ENCODE results near the gene PRX.
A peak's percentile ranks its signal among the peaks of the same experiment; 100 is the strongest.
"Not testable (repeated sequence)": the region's sequence is repeated elsewhere in the genome, so short reads cannot be mapped to it uniquely, and the experiment has no call there.

Gene PRX

GRCh38 chr19:40411125-40411842 is 1.9 kb downstream of the PRX start:
- H3K27ac ChIP-seq = peak overlapping the region; percentile 84
- POLR2A ChIA-PET (ENCODE audit: low non-redundant PET) = interaction anchor here (0.6 kb wide), 2 partner anchors 26 to 168 kb away, joined by 4 to 7 read pairs; no protein-coding TSS in a partner anchor
- DNase-seq (ENCODE audit: low spot score) = no peak
- TF ChIP-seq CTCF (conservative IDR thresholded peaks at IDR 0.05; ENCODE audit: low read depth) = no peak
- CTCF ChIA-PET = interaction anchor here (0.5 to 2.8 kb wide), 2 partner anchors 10 to 115 kb away, joined by 3 to 15 read pairs; no protein-coding TSS in a partner anchor

GRCh38 chr19:40410030-40410389 is 3.2 kb downstream of the PRX start:
- DNase-seq (ENCODE audit: low spot score) = no peak
- TF ChIP-seq CTCF (conservative IDR thresholded peaks at IDR 0.05; ENCODE audit: low read depth) = no peak
- POLR2A ChIA-PET (ENCODE audit: low non-redundant PET) = no interaction called here
- peak overlapping the region; percentile 84 for H3K27ac ChIP-seq
- CTCF ChIA-PET = interaction anchor here (2.8 kb wide), 1 partner anchor 11 kb away, joined by 15 read pairs; no protein-coding TSS in a partner anchor

GRCh38 chr19:40408598-40408925 is 4.6 kb downstream of the PRX start:
- CTCF ChIA-PET = interaction anchor here (0.6 to 0.7 kb wide), 2 partner anchors 12 to 21 kb away, joined by 3 read pairs; no protein-coding TSS in a partner anchor
- POLR2A ChIA-PET (ENCODE audit: low non-redundant PET); DNase-seq (ENCODE audit: low spot score): not testable (repeated sequence)
- H3K27ac ChIP-seq = peak overlapping the region; percentile 22; the same call in 1 of the 2 replicates

- ChIA-PET CTCF (interaction anchor here (0.6 kb wide), 1 partner anchor 20 kb away, joined by 3 read pairs; no protein-coding TSS in a partner anchor), POLR2A (ENCODE audit: low non-redundant PET) (interaction anchor here (0.6 kb wide), 1 partner anchor 35 kb away, joined by 3 read pairs; no protein-coding TSS in a partner anchor)
- H3K27ac ChIP-seq = peak overlapping the region; percentile 22; the same call in 1 of the 2 replicates
- no peak for DNase-seq (ENCODE audit: low spot score)
- no peak for TF ChIP-seq CTCF (conservative IDR thresholded peaks at IDR 0.05; ENCODE audit: low read depth)
Observed at GRCh38 chr19:40407714-40408597, 5.2 kb downstream of the PRX start.

- CTCF ChIA-PET = no interaction called here
- no peak for TF ChIP-seq CTCF (conservative IDR thresholded peaks at IDR 0.05; ENCODE audit: low read depth)
- peak overlapping the region; percentile 86 for H3K27ac ChIP-seq
- DNase-seq (ENCODE audit: low spot score) = peak; percentile 95
- POLR2A ChIA-PET (ENCODE audit: low non-redundant PET) = interaction anchor here (0.6 to 1.9 kb wide), 6 partner anchors 20 to 423 kb away, joined by 3 to 7 read pairs (median 3); no protein-coding TSS in a partner anchor
Observed at GRCh38 chr19:40403262-40403984, 9.8 kb downstream of the PRX start.

GRCh38 chr19:40400559-40400958 is 12.6 kb downstream of the PRX start:
- DNase-seq (ENCODE audit: low spot score) = no peak
- CTCF ChIA-PET = interaction anchor here (0.6 kb wide), 1 partner anchor 129 kb away, joined by 3 read pairs; no protein-coding TSS in a partner anchor
- no peak overlapping the region for H3K27ac ChIP-seq
- no peak for TF ChIP-seq CTCF (conservative IDR thresholded peaks at IDR 0.05; ENCODE audit: low read depth)
- POLR2A ChIA-PET (ENCODE audit: low non-redundant PET) = no interaction called here

All from RWPE1 (cell line).